Left renal cortex interstitium (tissue), 4 donors: ENCODE results near the gene PLA2G4B. TPM values are rescaled to one million over a fixed set of nuclear protein-coding genes. Genes with fewer than 3 reads are reported as not detected.

ENCODE experiments used
- polyA plus RNA-seq, 4 donors: library from polyadenylated mRNA; unstranded; fragments of 120-200 nt; gene quantifications; one replicate each; pipeline ENCODE4 v1.2.1, GENCODE V29; 2013; ENCODE audit not compliant: insufficient read length in 4 of 4

PLA2G4B gene
- polyA plus RNA-seq, 4 donors: 5.4 to 21.3 (median 12.9) TPM

Other genes with a start within 250 kb of the PLA2G4B start
- 10 to 100 TPM; 26.1 to 39.5 (median 35.8) TPM for gene MGA, start 178.4 kb upstream of the PLA2G4B start, polyA plus RNA-seq
- gene MAPKBP1, start 64.4 kb upstream of the PLA2G4B start, polyA plus RNA-seq: 10 to 100 TPM; 10.7 to 23.3 (median 14.8) TPM
- 10 to 100 TPM in 3 of 4 donors, 1 to 10 TPM in 1; 8.9 to 20.2 (median 13.4) TPM for gene JMJD7, start 10.8 kb upstream of the PLA2G4B start, polyA plus RNA-seq
- 1 to 10 TPM; 2.2 to 4.9 (median 3.0) TPM for gene SPTBN5, start 55.2 kb downstream of the PLA2G4B start, polyA plus RNA-seq
- gene EHD4, start 133.7 kb downstream of the PLA2G4B start, polyA plus RNA-seq: 10 to 100 TPM; 16.6 to 18.2 (median 17.1) TPM
- under 1 TPM in 1 of 4 donors, not detected in 3; 0.03 TPM for gene PLA2G4E, start 182.2 kb downstream of the PLA2G4B start, polyA plus RNA-seq